Glutamatergic neuron (in vitro differentiated cells): ENCODE measurements around the gene TNFRSF12A. TPM values are rescaled to one million over a fixed set of nuclear protein-coding genes. Genes with fewer than 3 reads are reported as not detected.
"Not testable (repeated sequence)": the region's sequence is repeated elsewhere in the genome, so short reads cannot be mapped to it uniquely, and the experiment has no call there.

Experiments
- DNase-seq: peaks from one replicate; pipeline ENCODE4 v3.0.0; 2022
- H3K27ac Mint-ChIP-seq: one replicate; pipeline ENCODE4 v1.8.0; 2020; ENCODE audit warnings: mild to moderate bottlenecking, mixed read lengths, inconsistent platforms; ENCODE audit not compliant: unreplicated experiment
- H3K27me3 Mint-ChIP-seq: one replicate; pipeline ENCODE4 v1.8.0; 2020; ENCODE audit warnings: mild to moderate bottlenecking, moderate library complexity, mixed read lengths, inconsistent platforms; ENCODE audit not compliant: unreplicated experiment
- H3K36me3 Mint-ChIP-seq: one replicate; pipeline ENCODE4 v1.8.0; 2020; ENCODE audit warnings: mild to moderate bottlenecking, mixed read lengths, inconsistent platforms; ENCODE audit not compliant: unreplicated experiment
- H3K4me1 Mint-ChIP-seq: one replicate; pipeline ENCODE4 v1.8.0; 2020; ENCODE audit warnings: mild to moderate bottlenecking, low read depth, mixed read lengths, inconsistent platforms; ENCODE audit not compliant: unreplicated experiment
- H3K4me3 Mint-ChIP-seq: one replicate; pipeline ENCODE4 v1.8.0; 2020; ENCODE audit warnings: mild to moderate bottlenecking, mixed read lengths, inconsistent platforms; ENCODE audit not compliant: unreplicated experiment
- H3K9me3 Mint-ChIP-seq: one replicate; pipeline ENCODE4 v1.8.0; 2020; ENCODE audit warnings: mild to moderate bottlenecking, moderate library complexity, mixed read lengths, inconsistent platforms; ENCODE audit not compliant: unreplicated experiment
- total RNA-seq: library from RNA; stranded (reverse); fragmentation: NEBNext Ultra II Directional; extraction: Animal tissue kit (Norgen Biotek cat#: 25700); gene quantifications from one replicate; pipeline ENCODE4 v1.2.1, GENCODE V29; 2021; ENCODE audit not compliant: unreplicated experiment
- TF ChIP-seq, protein P1 (sequence below): fragments of 200-600 bp; sonication (generic); IDR thresholded peaks from one replicate; pipeline ENCODE4 v1.5.0; 2021; ENCODE audit not compliant: partially characterized antibody, unreplicated experiment

TNFRSF12A gene
- total RNA-seq, 1 donor from 2014 or later, result 4.2 TPM

DNA sequence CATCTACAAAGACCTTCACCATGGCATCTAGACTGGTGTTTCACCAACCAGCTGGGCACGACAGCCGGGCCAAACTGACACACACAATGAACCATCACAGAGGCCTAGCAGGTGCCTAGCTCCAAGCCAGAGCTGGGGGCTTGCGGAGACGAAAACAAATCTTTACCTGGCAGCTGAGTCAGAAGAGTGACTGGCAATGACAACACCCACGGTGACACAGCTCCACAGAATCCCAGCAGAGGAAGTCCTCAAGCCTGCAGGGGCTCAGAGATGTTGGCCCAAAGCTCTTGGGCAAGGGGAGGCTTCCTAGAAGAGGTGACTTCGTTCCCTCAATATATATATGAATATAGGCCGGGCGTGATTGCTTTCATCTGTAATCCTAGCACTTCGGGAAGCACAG, 31.3 kb downstream of the TNFRSF12A start:
- DNase-seq, result no peak
- Mint-ChIP-seq H3K27ac (no peak overlapping the region), H3K36me3 (peaks cover 6% of the 10 kb centered on the region), H3K9me3 (peaks cover 4% of the 10 kb centered on the region), H3K4me1 (no peaks in the 10 kb centered on the region), H3K4me3 (no peak overlapping the region), H3K27me3 (peaks cover 14% of the 10 kb centered on the region)
- TF ChIP-seq, protein P1, sequence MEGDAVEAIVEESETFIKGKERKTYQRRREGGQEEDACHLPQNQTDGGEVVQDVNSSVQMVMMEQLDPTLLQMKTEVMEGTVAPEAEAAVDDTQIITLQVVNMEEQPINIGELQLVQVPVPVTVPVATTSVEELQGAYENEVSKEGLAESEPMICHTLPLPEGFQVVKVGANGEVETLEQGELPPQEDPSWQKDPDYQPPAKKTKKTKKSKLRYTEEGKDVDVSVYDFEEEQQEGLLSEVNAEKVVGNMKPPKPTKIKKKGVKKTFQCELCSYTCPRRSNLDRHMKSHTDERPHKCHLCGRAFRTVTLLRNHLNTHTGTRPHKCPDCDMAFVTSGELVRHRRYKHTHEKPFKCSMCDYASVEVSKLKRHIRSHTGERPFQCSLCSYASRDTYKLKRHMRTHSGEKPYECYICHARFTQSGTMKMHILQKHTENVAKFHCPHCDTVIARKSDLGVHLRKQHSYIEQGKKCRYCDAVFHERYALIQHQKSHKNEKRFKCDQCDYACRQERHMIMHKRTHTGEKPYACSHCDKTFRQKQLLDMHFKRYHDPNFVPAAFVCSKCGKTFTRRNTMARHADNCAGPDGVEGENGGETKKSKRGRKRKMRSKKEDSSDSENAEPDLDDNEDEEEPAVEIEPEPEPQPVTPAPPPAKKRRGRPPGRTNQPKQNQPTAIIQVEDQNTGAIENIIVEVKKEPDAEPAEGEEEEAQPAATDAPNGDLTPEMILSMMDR, result no peak

DNA sequence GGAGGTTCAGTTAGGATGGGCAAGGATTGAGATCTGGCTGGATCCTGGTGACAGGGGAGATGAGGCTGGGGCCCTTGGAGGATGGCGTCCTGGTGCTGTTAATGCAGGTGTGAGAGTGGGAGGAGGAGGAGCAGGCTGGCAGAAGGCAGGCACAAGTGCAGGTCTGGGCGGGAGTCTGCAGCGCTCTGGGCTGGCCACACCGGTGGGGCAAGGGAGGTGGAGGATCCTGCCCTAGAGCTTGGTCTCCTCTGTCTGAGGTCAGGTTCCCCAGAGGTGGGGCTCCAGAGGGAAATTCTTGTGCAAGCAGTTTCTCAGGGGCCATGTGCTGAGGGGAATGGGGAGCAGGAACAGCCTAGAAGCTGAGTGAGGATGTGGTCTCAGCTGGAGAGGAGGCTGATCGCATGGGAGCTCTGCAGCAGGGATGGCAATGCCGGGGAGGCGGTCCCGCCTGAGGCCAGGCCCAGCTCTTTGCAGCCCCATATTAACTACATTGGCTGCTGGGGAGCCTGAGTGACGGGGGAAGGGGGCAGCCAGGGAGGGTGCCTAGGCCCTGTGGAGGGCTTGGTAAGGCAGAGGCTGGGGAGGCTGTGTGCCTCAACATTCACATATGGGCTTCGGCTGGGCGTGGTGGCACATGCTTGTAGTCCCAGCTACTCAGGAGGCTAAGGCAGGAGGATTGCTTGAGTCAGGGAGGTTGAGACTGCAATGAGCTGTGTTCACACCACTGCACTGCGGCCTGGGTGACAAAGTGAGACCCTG, 32.6 kb downstream of the TNFRSF12A start:
- not testable (repeated sequence) for H3K4me1 Mint-ChIP-seq, H3K9me3 Mint-ChIP-seq, H3K4me3 Mint-ChIP-seq, DNase-seq, H3K27ac Mint-ChIP-seq, H3K36me3 Mint-ChIP-seq
- H3K27me3 Mint-ChIP-seq, result peaks cover 12% of the 10 kb centered on the region

GRCh38 chr16:3053330-3053710, 33.2 kb downstream of the TNFRSF12A start:
- not testable (repeated sequence) for H3K9me3 Mint-ChIP-seq, H3K4me3 Mint-ChIP-seq, H3K4me1 Mint-ChIP-seq, H3K36me3 Mint-ChIP-seq, DNase-seq, H3K27ac Mint-ChIP-seq
- H3K27me3 Mint-ChIP-seq, result peaks cover 11% of the 10 kb centered on the region

DNA sequence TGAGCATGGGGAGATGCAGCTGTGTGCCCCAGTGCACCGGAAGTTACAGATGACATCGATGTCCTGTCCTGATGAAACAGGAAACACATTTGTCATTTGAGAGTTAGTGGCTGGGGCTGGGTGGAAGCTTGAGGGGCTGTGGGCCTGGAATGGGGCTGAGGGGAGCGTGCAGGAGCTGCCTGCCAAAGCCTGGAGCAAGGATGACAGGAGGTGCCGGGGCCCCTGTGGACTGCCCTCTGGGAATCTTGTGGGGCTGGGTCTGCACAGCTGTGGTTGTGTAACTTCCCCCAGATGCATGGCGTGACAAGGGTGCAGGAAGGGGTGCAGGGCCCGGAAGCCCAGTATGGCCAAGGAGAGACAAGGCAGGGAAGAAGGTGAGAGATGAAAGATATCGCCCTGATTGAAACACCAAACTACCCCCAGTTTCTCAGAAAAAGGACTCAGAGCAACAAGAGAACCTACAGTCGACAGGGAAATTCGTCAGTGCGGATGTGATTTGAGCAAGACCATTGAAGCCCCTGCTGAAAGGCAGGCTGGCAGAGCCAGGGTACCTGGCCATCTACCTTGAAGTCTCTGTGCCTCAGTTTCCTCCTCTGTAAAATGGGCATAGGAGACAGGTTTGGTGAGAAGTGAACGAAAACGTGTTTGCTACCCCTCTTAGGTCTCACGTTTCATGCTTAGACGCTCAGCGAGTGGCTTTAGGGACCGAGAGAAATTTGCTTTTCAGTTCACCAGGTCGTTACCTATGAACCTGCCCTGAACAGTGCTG, 35.0 kb downstream of the TNFRSF12A start:
- Mint-ChIP-seq H3K4me3 (no peak overlapping the region), H3K4me1 (no peaks in the 10 kb centered on the region), H3K27me3 (peaks cover 9% of the 10 kb centered on the region), H3K9me3 (peaks cover under 1% of the 10 kb centered on the region), H3K27ac (no peak overlapping the region), H3K36me3 (no peaks in the 10 kb centered on the region)
- TF ChIP-seq, protein P1, result no peak
- no peak for DNase-seq

DNA sequence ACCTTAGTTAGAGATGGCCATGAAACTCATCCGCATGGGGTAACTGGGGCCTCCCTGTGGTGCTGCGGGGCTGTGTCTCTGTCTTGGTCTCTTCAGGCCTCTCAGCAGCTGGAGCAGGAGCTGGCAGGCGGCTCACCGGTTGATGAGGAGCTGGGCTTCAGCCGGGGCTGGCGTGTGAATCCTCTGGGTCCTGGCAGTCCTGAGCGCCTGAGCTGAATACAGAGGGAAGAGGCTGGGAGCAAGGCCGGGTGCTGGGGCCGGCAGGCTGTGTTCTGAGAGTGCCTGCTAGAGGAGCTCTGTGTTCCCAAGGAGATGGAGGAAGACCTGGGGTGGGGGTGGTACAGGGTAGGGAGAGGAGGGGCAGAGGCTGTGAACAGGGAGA, 35.6 kb downstream of the TNFRSF12A start:
- not testable (repeated sequence) for H3K36me3 Mint-ChIP-seq, DNase-seq, H3K4me1 Mint-ChIP-seq, H3K27me3 Mint-ChIP-seq, H3K4me3 Mint-ChIP-seq, H3K9me3 Mint-ChIP-seq, H3K27ac Mint-ChIP-seq

DNA sequence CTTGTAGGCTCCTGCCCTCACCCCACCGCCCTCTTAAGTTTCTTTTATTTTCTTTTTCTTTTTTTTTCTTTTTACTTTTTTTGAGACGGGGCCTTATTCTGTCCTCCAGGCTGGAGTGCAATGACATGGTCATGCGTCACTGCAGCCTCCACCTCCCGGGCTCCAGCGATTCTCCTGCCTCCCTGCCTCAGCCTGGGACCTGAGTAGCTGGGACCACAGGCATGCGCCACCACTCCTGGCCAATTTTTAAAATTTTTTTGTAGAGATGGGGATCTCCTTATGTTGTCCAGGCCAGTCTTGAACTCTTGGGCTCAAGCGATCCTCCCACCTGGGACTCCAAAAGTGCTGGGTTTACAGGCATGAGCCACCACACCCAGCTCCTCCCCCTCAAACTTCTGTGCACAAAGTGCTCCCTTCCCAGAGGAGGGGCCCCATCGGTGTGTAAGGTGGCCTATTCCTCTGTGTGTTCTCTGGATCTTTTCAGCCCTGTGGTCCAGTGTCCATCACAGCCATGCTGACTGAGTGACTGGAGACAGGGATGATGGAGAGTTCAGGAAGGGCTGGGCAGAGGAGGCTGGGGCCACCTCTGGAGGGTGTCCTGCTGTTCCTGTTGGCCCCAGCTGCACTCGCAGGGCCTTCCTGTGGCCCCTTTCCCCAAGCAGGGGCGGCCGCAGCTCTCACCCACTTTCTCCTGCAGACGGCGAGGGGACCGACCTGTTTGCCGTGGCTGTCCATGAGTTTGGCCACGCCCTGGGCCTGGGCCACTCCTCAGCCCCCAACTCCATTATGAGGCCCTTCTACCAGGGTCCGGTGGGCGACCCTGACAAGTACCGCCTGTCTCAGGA, 36.4 kb downstream of the TNFRSF12A start:
- H3K9me3 Mint-ChIP-seq, result peaks cover 3% of the 10 kb centered on the region
- H3K27ac Mint-ChIP-seq, result no peak overlapping the region
- peaks cover 7% of the 10 kb centered on the region for H3K27me3 Mint-ChIP-seq
- H3K36me3 Mint-ChIP-seq, result no peaks in the 10 kb centered on the region
- no peaks in the 10 kb centered on the region for H3K4me1 Mint-ChIP-seq
- no peak for DNase-seq
- H3K4me3 Mint-ChIP-seq, result no peak overlapping the region
- TF ChIP-seq, protein P1, result no peak
